Midbrain (tissue), 1 donor: ENCODE measurements around the gene ELMO2.
"Not testable (repeated sequence)": the region's sequence is repeated elsewhere in the genome, so short reads cannot be mapped to it uniquely, and the experiment has no call there.

ENCODE experiments used
- DNase-seq: peaks from one replicate; lab custom pipeline; 2025; lab: John Stamatoyannopoulos, UW

Gene ELMO2

DNA sequence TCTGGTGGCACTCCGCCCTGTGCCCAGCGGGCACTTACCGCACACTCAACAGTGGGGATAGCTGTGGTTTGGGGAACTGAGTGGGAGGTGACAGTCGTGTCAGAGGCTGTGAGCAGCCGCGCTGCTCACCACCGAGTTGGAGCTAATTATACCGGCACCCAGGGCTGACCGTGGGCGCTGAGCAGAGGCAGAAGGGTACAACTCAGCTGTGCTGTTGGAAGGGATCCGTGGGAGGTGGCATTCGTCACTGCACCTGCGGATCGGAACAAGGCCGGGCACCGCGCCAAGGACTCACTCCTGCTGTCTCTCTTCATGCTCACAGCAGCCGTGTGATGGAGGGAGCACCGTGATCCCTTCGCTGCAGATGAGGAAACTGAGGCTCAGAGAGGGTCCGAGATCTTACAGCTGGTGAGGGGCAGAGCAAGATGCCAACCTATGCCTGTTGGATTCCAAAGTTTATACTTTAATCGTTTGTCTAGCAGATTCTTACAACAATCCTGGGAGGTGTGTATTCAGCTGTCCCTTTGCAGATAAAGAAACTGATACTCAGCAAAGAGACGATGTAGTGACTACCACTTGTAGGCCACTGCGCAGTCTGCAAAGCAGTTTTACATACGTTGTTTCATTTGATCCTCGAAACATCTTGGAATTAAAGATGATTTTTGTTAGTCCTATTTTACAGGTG lies 713 bp upstream of the ELMO2 start:
- DNase-seq, result no peak

DNA sequence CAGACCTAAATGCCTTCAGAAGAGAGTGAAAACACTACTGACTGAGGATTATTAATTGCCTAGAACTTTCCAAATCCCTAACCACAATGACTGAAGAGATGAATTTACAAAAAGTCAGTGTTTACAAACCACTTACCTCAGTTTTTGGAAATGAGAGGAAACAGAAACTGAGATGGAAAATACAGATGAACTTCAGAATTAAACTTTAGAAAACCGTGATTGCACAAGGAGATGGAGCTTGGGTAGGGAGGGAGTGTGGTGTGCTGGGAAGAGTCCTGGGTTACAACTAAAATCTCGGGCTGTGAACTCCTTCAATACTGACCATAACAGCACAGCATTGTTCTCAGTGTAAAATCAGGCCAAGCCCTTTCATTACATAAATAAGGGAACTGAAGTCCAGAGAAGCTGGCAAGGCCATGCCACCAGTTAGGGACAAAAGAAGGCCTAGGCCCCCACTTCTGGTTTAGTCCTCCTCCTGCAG lies 4.0 kb downstream of the ELMO2 start:
- DNase-seq, result peak; percentile 69

DNA sequence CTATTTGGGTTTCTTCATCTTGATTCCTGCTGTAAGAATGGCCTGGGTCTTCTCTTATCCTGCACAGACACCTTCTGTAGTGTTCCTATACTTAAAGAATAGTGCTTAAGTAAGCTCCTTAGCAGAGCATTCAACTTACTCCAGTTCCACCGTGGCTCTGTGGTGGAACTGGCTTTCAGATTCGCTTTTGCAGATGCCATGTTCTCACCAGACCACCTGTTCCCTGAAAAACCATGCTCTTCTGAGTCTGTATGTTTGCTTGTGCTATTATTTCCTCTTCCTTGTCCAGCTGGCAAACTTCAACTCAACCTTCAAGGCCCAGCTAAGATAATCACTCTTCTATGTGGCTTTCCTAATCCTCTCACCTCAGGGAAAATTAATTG lies 4.9 kb downstream of the ELMO2 start:
- DNase-seq, result no peak

DNA sequence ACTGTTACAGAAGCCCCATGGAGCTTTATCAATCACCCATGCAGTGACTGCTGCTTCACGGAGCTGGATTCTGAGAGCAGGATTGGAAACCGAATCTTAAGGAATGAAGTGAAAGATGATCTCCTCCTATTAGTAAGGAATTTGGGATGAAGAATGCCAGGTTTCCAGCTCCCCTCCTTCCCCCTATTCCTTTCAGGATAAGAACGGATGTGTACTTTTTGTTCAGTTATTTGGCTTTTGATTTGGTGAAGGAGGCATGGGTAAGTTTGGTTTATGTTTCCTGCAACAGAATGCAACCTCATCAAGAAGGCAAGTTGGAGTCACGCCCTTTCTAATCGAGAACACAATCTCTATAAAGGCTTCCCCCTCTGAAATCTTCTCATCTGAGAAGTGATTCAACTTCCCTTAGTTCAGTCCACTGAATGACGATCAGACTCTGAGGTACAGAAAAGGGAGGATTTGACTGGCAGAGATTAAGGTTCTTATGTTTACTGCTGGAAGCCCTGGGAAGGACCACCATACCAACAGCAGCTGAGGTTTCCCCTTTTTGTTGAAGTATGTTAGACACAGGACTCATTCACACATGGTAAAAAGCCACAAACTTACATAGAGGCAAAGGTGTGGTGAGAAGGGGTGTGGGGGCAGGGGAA lies 5.5 kb downstream of the ELMO2 start:
- DNase-seq, result no peak

DNA sequence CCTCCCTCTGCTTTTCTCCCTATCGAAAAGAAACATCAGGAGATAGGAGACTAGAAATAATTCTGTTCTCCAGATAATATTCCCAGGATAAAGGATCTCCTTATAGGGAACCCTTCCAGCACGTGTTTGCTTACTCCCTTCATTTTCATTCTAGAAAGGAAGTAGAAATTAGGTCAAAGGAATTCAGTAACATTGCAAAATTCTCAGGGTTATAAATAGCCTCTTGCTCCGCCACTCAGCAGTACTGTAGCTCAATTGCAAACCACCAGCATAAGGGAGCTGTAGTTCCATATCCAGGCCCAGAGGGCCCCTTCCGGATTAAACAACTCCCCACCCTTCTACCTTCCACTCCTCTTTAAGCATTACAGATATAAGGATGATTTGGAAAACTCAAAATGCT lies 6.2 kb downstream of the ELMO2 start:
- DNase-seq, result no peak

DNA sequence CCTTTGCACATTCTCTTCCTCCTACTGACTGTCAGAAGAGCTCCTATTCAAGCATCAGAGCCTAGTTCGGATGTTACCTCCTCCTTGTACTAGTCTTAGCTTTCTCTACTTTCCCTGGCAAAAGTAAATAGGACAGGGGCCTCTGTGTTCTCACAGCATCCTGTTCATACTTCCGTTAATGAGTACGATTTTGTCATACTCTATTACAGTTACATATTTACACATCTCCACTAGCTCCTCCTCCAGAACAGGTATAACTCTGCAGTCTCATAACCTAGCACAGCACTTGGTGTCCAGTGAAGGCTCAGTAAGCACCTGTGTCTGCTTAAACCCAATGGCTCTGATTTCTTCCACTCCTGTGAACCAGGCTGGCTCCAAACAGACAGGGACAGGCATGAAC lies 7.0 kb downstream of the ELMO2 start:
- DNase-seq, result no peak

DNA sequence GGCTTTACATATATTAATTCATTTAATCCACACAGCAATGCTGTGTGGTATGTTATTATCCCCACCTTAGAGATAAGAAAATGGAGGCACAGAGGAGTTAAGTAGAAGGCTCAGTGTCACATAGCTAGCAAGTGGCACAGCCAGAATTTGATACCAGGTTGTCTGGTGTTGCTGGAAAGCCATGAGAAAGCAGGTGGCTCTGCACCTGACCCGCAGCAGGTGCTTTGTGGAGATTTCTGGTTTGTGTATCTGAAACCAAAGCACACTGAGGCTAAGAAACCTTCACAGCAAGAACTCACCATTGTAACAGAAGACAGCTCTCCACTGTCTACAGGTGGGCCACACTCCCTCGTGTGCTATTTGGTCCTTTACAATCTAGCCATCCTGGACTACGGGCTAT lies 7.5 kb downstream of the ELMO2 start:
- DNase-seq, result no peak

DNA sequence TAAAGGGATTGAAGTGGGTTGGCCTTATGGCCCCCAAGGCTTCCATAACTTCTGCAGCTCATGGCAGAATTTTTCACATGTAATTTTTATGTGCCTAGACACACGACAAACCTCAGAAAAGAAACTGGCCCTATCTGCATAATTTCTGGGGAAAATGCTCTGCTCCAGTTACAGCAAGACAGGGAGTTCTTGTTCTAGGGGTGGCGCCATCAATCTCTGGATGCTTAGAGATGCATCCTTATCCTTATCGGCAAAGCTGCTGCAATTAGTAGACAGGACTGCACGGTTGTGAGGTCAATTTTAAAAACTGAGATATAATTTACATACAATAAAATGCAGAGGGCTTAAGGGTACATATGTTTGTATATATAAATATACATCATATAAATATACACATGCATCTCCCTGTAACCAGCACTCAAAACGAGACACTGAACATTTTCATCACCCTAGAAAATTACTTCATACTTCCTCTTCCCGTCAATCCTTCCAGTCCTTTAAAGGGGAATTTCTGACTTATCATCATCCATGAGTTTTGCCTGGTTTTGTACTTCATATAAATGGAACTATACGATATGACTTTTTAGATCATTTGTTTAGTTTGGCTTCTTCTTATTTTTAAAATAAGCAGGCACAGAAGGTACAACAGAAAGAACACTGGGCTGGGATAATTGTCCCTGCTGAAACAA lies 10.2 kb downstream of the ELMO2 start:
- peak; percentile 42 for DNase-seq

DNA sequence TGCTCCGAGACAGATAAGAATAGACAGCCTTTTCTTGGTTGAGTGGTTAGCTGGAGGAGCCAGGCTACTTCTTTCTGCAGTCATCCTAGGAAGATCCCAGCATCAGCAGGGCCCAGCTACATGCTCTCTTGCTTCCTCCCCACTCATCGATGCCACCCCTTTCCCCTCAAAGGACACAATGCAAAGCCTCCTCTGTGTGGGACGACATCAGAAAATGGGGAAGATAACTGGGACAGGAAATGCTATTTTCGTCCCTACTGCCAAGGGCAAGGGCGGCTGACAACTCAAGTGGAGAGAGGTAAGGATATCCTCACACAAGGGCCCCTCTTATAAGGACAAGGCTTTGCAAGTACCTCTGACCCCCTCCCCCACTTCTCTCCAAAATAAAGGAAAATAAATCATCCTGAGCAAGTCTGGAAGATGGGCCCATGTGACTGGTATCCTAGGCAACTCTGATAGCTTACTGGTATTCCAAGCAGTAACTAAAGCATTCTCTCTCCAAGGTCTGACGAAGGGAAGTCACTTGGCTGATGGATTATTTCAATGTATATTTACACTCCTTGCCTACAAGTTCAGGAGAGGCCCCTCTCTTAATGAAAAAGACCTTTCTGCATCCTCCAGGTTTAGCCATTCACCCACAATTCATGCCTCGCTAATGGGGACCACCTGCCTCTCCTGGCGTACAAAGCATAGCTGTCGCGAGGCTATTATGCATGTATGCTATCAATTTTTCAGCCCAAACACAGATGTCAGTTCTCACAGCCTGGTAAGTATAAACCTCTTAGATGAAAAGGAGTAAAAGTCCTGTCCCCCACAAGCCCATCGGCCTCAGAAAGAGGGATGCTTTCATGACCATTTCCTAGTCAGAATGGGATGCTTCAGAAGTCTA lies 11.3 kb downstream of the ELMO2 start:
- no peak for DNase-seq

DNA sequence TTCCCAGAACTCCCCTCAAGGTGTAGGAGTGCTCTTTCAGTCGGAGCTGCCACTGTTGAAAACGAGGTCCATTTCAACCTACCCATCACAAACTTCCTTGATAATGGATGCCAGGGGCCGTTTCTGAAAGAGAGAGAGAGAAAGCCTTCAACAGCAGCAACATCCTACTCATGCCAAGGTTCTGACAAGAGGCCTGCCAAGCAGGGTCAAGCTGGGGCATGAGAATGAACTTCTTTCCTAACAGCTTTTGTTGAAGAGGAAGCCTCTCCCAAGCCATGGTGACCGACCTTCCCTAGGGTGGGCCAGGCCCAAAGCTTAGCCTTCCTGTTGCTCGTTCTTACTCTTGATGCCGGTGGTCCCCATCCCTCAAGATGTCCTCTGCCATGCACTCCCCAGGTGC lies 12.4 kb downstream of the ELMO2 start:
- no peak for DNase-seq

DNA sequence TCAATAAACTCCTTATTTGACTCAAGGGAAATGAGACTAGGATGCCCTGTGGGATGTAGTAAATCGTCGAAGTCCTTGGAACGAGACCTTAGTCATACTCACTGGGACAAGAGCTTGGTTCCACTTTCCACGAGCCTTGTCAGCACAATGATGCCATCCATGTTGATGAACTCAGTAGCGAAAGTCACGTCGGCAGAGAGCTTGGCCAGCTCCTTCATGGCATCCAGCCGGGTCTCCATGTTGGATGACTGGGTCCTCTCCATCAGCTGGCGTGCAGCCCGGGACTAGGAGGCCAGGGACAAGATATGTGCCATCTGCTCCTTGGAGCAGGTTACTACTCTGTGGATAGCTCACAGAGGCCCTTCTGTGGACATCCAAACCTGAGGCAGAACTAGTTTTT lies 17.5 kb downstream of the ELMO2 start:
- DNase-seq, result no peak

DNA sequence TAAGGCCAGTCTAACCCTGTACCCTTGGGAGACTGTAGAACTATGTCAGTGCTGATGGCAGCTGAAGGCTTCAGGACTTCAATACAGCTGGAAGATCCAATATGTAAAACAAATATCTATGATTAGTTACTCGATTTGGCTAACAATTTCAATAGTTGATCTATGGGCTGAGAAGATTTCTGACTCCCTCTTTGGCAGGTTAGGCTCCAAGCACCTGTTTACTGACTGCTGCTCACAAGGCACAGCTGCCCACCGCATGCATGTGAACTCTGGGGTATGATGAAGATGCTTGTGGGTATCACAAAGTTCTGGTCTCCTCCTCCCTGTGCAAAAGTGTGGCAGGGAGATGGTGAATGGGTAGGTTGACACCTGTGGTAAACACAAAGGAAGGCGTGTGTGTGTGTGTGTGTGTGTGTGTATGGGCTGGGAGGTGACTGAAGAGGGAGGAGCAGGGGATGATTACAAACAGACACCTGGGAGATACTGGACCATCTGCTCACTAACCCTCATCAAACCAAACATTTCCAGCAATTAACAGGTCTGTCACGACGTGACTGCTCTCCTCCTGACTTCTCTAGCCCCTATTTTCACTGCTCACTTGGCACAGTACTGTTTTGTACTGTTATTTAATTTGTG lies 18.1 kb downstream of the ELMO2 start:
- DNase-seq, result no peak

DNA sequence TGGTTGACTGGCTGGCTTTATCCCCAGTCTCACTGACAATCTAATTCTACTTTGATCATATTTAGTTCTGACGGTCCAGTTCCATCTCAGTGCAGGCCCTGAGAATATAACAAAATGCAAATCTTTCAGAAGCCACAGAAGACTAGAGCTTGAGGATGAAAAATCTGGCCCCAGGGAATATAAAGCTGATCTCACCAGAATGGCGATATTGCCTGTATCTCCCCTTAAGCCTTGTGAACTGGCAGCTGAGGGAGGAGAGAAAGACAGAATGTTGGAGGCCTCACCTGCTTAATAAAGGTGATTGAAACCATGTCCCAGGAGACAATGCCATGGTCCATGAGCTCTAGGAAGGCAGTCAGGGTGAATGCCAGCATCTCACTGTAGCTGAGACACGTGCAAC lies 19.4 kb downstream of the ELMO2 start:
- DNase-seq, result not testable (repeated sequence)

DNA sequence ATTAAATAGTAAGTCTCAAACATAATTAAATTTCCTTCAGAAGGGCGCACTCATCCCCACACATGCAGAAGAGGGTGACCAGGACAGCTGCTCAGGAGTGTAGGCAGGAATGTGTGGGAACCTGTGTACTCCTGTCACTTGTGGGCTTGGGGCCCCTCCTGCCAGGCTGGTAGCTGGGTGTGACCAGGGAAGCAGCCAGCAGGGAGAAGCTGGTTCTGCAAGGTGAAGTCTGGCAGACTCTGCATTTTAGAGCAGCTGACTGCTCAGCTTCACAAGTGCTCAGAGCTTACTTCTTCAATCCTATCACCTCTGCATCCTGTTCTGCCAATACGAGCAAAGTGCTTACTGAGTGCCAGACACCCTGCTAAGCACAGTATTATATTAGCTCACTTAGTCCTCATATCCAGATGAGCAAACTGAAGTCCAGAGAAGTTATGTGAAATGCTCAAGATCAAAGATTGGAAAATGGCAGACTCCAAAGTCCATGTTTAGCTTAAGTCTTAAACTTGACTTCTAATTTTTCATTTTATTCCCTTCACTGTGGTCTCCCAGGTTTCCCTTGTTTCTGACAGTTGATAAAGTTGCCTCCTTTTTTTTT lies 27.9 kb downstream of the ELMO2 start:
- no peak for DNase-seq

DNA sequence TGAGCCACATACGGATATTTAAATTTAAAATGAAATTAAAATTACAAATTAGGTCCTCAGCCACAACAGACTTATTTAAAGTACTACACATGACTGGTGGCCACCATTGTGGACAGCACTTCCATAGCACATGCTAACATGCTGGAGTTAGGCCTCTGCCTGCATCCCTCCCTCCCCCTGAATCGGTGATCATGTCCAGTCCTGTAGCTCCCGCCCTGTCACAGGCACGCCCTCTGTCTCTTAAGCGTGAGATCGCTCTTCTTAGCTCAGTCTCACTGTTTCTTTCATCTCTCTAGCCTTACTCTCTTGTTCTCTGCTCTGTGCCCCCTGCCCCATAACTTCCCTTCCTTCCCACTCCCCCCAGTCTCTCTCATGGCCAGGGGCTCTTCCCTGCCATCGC lies 28.9 kb downstream of the ELMO2 start:
- DNase-seq, result no peak

DNA sequence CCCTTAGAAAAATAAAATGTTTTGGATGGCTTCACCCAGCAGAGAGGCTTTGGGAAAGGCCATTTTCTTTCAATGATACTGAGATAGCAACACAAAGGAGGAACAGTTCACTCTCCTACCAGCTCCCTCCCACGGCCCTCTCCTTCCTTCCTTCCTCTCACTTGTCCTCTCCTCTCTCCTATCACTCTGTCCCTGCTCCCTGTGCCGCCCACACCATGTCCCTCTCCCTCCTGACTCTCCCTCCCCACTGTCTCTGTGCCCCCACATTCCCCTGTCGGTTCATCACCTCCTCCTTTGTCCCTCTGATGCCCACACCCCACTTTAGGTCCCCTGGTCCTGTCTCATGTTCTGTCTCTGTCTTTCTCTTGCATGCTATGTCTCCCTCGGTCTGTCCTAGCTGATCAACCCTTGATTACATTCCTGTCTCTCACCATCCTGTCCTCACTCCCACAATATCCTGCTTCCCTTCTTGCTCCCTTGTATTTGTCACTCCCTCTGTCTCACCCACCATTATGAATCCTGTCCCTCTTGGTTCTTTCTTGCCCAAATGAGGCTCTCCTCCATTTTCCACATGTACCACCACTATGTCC lies 30.1 kb downstream of the ELMO2 start:
- DNase-seq, result no peak

DNA sequence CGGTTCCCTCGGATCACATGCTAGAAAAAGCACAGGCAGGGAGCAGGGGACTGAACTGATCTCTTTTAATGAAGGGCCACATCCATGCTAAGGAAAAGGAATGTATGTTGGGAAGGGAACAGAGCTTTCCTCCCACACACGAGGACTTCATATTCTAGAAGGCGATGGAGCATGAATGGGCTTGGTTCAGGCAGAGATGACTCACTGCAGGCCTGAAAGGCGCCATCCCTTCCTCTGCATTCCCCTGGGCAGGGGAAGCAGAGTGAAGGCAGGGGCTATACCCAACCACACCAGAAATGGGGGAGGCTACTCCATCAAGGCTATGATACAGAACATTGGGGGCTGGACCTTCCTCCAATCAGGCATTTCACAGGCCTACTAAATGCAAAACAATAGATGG lies 30.6 kb downstream of the ELMO2 start:
- no peak for DNase-seq

DNA sequence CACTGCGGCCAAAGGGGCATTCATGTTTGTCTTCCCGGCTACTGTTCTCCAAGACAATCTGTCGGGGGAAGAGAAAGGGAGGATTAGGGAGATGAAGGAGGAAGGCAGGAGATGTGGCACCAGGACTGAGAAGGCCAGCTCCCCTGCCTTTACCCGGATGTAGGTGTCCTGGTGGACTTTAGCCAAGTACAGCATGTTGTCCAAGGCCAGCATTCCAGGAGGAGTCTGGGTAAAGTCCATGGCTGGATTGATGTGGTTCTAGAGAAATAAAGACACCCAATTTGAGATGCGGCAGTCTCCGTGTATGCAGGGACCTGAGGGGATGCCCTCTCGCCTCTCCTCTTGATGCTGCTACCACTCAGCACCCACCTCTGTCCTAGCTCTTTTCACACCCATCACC lies 32.0 kb downstream of the ELMO2 start:
- DNase-seq, result no peak

DNA sequence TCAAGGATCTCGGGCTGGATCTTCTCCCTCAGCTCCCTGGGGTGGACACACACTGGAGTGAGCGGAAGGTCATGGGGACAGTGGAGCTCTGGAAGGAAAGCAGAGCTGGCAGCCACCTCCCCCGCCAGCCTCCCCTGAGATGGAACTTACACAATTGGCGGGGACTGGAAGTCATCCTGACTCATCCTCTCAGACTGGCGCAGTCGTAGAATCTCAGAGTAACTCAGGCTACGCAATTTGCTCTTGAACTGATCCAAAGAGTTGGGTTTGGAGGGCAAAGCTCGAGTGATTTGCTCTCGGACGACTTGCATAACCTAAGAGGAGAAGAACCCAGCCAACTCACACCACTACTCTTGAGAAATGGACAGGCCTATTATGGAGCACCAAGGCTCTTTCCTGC lies 34.8 kb downstream of the ELMO2 start:
- DNase-seq, result no peak

DNA sequence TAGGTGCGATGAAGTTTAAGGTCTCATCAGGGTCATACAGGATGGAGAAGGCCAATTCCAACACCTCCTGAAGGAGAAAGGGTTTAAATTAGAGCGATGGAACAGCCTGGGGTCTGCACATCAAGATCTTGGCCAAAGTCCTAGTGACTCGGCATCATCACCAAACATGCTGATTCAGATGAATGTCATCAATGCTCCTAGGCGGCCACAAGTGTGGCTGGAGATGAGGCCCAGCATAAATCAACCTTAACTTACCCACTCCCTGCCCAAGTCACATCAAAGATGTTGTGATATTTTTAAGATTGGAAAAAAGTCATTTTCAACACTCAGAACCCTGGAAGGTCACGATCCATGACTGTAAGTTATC lies 37.5 kb downstream of the ELMO2 start:
- DNase-seq, result no peak
